Fibroblast of peridontal ligament (primary cell): Measurements from ENCODE around the gene RNASEH2A.

Source experiments
- DNase-seq: peaks from one replicate; pipeline ENCODE4 v3.0.0-alpha.2; 2010; ENCODE audit errors: extremely low read depth

The RNASEH2A gene

GRCh38 chr19:12782424-12783290 lies 23.7 kb upstream of the RNASEH2A start:
- DNase-seq = peak; percentile 82

GRCh38 chr19:12783291-12783848 lies 23.0 kb upstream of the RNASEH2A start:
- DNase-seq = no peak

DNA sequence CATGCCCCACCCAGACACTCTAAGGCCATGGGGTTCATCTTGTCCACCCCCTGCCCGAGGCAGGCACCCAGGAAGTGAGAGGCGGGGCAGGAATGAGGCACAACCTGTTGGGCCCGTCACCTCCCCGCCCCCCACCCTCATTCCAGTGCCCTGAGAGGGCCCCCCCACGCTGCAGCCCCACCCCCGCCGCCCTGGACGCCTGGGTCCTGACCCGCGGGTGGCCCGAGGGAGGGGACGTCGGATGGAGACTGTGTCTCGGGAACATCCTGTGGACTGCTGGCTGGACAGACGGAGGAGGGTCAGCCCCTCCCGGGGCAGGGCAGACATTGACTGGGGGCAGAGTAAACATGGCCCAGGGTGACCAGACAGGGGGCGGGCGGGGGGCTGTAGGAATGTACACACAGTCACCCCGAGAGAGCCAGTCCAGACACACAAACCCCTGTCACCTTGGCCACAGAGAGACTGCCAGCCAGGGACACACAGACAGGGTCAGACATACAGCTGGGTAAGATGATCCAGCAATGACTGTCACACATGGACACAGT lies 22.5 kb upstream of the RNASEH2A start:
- no peak for DNase-seq

DNA sequence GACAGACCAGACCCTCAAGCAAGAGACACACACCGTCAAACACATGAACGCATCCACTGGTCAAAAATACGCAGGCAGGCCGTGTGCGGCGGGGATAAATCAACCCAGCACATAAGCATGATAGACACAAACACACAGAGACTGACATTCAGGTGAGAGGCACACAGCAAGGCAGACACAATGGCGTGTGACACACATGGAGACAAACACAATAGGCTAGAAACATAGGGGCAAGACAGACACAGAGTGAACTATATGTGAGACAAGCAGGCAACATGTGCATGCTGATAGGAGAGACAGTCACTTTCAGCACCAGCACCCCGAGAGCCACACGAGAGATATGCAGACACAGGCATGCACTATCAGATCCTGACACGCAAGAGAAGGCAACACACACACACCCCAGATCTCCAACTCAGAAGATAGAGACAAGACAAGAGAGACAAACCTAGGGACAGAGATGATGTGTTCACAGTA lies 22.0 kb upstream of the RNASEH2A start:
- DNase-seq = no peak

DNA sequence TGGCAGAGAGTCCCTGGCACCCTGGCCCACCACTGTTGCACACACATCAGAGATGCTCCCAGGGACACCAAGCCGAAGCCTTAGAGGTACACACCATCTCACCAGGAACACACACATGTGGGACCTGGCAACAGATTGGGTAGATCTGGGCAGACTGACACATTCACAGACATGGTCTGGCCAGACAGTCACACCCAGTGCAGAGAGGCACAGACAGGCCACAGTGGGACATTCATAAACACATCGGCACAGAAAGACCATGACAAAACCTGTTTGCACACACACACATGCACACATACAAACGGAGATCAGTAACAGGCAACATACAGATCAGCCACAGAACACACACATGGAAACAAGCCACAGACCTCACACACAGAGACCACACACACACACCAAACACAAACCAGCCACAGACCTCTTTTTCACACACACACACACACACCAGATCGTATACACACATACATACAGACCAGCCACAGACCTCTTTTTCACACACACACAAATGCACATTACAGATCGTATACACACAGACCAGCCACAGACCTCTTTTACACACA lies 21.4 kb upstream of the RNASEH2A start:
- DNase-seq = peak; percentile 39

- DNase-seq = no peak
Measured at GRCh38 chr19:12785431-12786031, 20.9 kb upstream of the RNASEH2A start.

DNA sequence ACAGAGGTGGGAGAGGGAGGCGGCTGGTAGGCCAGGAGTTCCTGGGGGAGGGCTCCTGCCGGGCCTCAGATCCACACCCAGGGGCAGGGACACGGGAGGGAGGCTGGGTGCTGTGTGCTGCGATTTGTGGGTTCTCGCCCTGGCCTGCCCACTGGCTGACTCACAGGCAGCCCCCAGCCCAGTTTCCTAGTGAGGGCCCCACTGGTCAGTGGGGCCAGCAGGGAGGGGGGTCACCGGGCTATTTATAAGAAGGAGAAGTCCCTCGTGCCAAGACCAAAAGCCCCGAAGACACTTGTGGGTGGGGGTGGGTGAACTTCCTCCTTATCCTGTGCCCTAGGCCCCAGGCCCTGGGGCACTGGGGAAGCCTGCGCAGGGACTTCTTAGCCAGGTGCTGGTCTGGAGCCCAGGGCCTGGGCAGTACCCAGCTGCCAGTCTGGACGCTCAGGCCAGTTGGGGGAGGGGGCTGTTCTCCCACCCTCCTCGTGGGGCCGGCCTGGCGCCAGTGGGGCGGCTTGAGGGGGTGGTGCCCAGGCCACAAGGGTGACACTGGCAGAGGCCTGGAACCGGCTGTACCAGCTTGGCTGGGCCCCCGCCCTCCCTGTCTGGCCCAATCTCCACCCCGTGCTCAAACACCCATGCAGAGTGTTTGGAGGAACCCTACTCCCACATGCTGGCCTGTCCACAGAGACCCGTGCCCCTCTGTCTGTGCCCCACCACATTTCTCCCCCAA lies 20.1 kb upstream of the RNASEH2A start:
- DNase-seq = no peak

GRCh38 chr19:12786952-12787351 lies 19.4 kb upstream of the RNASEH2A start:
- DNase-seq = no peak

DNA sequence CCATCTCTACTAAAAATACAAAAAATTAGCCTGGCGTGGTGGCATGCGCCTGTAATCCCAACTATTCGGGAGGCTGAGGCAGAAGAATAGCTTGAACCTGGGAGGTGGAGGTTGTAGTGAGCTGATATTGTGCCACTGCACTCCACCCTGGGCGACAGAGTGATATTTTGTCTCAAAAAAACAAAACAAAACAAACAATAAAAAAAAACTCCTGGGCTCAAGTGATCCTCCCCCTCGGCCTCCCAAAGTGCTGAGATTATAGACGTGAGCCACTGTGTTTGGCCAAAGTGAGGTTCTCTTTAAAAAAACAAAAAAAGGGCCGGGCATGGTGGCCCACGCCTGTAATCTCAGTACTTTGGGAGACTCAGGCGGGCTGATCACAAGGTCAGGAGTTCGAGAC lies 18.9 kb upstream of the RNASEH2A start:
- DNase-seq = no peak

GRCh38 chr19:12788042-12788681 lies 18.2 kb upstream of the RNASEH2A start:
- DNase-seq = no peak

- DNase-seq = peak; percentile 59
Measured at GRCh38 chr19:12788682-12789097, 17.7 kb upstream of the RNASEH2A start.

DNA sequence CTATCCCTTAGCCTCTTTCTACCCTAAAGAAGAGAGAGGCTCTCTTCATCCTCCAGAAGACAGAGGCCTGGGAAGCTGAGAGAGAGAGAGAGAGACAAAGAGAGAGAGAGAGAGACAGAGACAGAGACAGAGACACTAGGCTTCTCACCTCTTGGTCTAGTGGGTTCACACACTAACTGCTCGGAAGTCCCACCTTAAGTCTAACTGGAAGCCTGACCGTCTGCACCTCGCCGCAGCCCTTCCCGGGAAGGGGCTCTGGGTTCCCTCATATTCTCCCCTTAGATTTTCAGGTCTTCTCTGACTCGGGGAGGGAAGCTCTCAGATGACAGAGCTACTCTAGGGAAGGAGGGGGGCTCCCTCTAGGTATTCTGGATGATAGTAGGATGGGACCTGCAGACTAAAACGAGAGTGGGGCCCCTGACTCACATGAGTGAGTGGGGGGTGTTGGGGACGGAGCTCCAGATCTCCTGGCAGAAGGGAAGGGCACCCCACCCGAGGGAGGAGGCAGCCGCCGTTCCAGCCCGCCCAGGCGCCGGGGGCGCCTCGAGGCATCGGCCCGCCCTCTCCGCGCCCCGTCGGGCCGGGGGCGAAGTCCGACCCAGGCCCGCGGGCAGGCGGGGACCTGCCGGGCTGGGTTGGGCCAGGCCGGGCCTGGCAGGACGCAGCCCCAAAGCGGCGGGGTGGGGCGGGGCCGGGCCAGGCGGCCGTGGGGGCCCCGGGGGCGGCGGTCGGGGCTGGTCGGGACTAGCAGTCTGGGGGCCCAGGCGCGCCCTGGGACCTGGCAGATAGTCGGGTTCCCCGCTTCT lies 17.1 kb upstream of the RNASEH2A start:
- peak; percentile 48 for DNase-seq

DNA sequence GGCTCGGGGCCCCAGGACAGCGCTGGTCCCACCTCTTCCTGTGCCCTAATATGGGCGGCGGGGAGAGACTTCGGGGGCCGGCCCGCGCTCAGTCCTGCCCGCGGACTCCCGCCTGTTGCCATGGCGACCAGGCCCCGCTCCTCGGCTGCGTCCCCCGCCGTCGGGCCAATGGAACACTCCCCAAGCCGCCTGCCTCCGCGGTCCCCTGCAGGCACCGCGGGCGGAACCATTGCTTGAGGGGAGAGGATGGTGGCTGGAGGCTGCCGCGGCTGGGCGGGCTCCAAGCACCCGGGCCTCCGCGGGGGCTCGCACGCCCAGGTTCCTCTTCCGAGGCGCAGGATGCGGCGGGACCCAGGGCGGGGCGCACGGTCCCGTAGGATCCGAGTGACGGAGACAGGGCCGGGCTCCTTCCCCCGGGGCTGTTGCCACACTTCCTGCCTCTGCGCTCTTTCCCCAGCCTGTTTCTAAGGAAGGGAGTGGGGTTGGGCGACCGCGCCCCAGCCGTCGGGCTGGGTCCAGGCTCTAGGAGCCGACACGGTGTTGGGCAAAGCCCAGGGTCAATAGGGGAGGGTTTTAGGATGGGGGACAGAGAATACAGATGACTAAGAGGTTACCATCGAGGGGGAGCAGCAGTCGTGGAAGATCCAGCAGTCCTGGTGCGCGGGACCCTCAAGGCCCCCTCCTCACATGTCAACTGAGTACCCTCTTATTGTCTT lies 16.3 kb upstream of the RNASEH2A start:
- DNase-seq = peak; percentile 90

DNA sequence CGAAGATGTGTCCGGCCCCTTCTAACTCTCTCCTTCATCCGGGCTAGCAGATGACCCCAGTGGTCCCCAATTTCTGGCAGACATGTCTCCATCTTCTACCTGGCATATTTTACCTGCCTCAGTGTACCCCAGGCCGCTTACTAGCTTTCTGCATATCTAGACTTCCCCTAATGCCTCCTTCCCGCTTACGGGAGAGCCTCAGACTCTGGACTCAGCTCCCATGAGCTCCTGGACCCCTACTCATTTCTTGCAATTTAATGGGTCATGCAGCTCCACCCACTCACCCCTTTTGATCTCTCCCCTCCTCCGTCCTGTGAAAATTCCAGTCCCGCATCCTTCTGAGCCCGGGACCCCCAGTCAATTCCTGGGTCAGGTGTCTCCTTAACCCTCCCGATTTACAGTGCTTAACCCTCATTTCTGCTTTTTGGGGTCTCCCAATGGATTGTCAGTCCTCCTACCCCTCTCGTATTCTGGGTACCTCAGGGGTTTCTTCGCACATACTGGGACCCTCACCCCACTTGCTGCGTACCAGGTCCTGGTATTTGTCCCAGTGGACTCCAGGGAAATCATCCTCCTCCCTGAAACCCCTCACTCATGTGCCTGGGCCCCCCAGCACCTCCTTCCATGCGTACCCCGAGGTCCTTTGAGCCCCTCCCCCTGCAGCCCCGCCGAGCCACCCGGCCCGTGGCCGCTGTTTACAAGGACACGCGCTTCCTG lies 15.6 kb upstream of the RNASEH2A start:
- no peak for DNase-seq

DNA sequence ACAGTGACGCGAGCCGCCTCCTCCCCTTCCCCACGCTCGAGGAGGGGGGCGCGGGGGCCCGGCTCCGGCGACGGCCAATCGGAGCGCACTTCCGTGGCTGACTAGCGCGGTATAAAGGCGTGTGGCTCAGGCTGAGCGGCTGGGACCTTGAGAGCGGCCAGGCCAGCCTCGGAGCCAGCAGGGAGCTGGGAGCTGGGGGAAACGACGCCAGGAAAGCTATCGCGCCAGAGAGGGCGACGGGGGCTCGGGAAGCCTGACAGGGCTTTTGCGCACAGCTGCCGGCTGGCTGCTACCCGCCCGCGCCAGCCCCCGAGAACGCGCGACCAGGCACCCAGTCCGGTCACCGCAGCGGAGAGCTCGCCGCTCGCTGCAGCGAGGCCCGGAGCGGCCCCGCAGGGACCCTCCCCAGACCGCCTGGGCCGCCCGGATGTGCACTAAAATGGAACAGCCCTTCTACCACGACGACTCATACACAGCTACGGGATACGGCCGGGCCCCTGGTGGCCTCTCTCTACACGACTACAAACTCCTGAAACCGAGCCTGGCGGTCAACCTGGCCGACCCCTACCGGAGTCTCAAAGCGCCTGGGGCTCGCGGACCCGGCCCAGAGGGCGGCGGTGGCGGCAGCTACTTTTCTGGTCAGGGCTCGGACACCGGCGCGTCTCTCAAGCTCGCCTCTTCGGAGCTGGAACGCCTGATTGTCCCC lies 14.9 kb upstream of the RNASEH2A start, which contains the start of gene JUNB:
JUNB (plus strand) TSS at position 142 of the 706 bp plus-strand sequence; CDS start at position 428, 286 bp downstream.
- DNase-seq = peak; percentile 97

DNA sequence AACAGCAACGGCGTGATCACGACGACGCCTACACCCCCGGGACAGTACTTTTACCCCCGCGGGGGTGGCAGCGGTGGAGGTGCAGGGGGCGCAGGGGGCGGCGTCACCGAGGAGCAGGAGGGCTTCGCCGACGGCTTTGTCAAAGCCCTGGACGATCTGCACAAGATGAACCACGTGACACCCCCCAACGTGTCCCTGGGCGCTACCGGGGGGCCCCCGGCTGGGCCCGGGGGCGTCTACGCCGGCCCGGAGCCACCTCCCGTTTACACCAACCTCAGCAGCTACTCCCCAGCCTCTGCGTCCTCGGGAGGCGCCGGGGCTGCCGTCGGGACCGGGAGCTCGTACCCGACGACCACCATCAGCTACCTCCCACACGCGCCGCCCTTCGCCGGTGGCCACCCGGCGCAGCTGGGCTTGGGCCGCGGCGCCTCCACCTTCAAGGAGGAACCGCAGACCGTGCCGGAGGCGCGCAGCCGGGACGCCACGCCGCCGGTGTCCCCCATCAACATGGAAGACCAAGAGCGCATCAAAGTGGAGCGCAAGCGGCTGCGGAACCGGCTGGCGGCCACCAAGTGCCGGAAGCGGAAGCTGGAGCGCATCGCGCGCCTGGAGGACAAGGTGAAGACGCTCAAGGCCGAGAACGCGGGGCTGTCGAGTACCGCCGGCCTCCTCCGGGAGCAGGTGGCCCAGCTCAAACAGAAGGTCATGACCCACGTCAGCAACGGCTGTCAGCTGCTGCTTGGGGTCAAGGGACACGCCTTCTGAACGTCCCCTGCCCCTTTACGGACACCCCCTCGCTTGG lies 14.1 kb upstream of the RNASEH2A start:
- peak; percentile 38 for DNase-seq

DNA sequence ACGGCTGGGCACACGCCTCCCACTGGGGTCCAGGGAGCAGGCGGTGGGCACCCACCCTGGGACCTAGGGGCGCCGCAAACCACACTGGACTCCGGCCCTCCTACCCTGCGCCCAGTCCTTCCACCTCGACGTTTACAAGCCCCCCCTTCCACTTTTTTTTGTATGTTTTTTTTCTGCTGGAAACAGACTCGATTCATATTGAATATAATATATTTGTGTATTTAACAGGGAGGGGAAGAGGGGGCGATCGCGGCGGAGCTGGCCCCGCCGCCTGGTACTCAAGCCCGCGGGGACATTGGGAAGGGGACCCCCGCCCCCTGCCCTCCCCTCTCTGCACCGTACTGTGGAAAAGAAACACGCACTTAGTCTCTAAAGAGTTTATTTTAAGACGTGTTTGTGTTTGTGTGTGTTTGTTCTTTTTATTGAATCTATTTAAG lies 13.5 kb upstream of the RNASEH2A start:
- DNase-seq = no peak
